OCI-LY1 (cell line): ENCODE results near the gene LRMDA.

Source experiments
- CTCF ChIP-seq: fragments of 200-600 bp; sonication (generic), shearing (Covaris generic); IDR thresholded peaks from 2 replicates; pipeline ENCODE4 v1.5.1; 2017; ENCODE audit warnings: mild to moderate bottlenecking, antibody characterized with exemption, low read length, moderate library complexity, mixed read lengths
- EZH2 ChIP-seq: fragments of 200-600 bp; sonication (generic), shearing (Covaris generic); IDR thresholded peaks from 2 replicates; pipeline ENCODE4 v1.8.0; 2017; ENCODE audit warnings: borderline replicate concordance, mixed run types, mild to moderate bottlenecking, antibody characterized with exemption, low read length, moderate library complexity, mixed read lengths

GRCh38 chr10:76133597-76134255 is 702.3 kb downstream of the LRMDA start:
- TF ChIP-seq CTCF = no peak
- TF ChIP-seq EZH2 = no peak
